GM18505 (cell line): Measurements from ENCODE around the gene TIPARP.

Source experiments
- ATAC-seq: cut with Tn5 transposase; IDR thresholded peaks from one replicate; pipeline ENCODE4 v1.9.1; 2021; ENCODE audit not compliant: unreplicated experiment
- POLR2A ChIP-seq: IDR thresholded peaks from 4 replicates; pipeline ENCODE4 v1.6.1; 2011; ENCODE audit warnings: borderline replicate concordance; ENCODE audit not compliant: insufficient read depth, insufficient read length; ENCODE audit errors: extremely low read depth

TIPARP gene

DNA sequence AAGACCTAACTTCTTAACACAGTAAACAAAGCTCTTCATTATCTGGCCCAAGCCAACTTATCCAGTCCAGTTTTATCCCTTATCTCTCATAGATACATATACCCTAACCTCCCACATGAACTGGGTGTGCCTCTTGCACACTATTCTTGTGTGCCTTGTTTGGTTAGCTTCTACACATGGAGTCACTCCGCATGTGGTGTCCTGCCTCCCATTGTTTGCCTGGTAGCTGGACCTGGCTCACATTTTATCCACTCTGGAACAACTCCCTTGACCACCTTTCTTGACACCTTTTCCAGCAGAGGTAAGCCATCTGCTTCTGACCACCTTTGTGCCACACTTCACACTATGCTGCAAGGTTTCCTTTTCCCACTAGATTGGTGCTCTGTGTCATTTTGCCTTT, 15.2 kb downstream of the TIPARP start:
- TF ChIP-seq POLR2A, result no peak
- ATAC-seq, result no peak

DNA sequence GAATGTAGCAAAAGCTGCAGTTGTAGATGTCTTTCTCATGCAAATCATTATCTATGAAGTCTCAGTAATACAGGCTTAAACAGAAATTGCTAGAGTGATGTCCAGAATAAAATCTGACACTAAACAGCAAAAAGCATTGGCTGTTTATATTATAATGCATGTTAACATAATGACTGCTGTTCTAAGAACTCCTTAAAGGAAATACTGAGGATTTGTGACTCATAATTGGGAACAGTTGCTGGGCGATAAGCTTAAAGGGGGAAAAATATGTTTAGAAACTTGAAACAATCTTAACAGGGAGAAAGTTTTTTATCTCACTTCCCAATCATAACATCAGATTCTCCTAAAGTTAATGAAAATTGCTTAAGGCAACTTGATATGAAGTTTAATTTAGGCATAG, 17.5 kb downstream of the TIPARP start:
- TF ChIP-seq POLR2A, result no peak
- ATAC-seq, result no peak

- no peak for ATAC-seq
- TF ChIP-seq POLR2A, result no peak
Measured at GRCh38 chr3:156693166-156693565, 18.8 kb downstream of the TIPARP start.

GRCh38 chr3:156694536-156694935, 20.1 kb downstream of the TIPARP start:
- no peak for ATAC-seq
- no peak for TF ChIP-seq POLR2A

- TF ChIP-seq POLR2A, result no peak
- no peak for ATAC-seq
Measured at GRCh38 chr3:156702367-156702766, 28.0 kb downstream of the TIPARP start.

DNA sequence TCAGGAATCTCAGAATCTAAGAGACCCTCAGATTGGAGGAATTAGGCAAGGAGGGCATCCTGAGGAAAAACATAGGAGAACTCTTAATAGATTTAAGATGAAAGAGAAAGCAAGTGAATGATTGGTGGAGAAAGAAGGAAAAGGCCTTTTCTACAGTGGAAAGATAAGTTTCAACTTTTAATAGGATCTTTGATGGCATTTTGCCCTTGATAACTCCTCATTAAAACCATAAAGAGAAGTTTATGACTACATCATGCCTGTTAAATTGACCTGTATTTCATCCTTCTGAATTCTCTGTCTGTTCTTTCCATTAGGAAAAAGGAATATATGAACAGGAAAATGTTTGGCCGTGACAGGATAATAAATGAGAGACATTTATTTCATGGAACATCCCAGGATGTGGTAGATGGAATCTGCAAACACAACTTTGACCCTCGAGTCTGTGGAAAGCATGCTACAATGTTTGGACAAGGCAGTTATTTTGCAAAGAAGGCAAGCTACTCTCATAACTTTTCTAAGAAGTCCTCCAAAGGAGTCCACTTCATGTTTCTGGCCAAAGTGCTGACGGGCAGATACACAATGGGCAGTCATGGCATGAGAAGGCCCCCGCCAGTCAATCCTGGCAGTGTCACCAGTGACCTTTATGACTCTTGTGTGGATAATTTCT, 30.1 kb downstream of the TIPARP start:
- no peak for ATAC-seq
- TF ChIP-seq POLR2A, result no peak

DNA sequence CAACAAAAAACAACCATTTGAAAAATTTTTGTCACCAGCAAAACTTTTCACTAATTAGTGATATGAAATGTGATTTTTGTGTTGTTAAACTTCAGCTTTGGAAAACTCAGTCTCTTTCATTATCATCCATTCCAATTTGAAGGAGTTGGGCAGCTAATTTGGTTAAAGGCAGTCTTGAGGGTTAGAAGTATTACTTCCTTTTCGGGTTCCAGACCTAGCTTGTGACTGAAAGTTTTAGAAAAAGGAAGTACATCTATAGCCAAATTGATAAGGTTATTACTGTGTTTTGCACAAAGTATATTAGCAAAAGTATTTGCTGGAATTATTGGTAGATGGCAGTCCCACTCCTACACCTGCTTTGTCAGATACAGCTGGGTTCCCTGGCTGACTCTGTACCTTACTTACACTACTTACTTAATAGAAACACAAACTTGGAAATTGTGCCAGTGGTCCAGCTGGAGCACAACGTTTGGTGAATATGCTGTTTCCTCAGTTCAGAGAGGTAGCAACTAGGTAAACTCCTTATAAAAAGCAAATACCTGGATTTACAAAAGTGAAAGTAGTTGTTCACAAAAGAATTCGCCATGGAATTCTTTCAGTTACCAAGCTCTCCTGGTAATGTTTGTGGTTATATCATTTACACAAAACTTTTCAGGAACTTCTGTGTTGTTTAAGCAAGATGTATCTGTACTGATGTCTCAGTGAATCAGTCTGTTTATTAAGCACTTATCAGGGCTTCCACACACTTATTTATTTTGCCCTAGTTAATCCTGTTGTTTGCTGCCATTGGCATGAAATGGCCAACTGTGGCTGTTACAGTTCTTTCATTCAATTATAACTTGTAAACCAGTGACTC, 31.6 kb downstream of the TIPARP start:
- no peak for TF ChIP-seq POLR2A
- peak; percentile 64 for ATAC-seq

DNA sequence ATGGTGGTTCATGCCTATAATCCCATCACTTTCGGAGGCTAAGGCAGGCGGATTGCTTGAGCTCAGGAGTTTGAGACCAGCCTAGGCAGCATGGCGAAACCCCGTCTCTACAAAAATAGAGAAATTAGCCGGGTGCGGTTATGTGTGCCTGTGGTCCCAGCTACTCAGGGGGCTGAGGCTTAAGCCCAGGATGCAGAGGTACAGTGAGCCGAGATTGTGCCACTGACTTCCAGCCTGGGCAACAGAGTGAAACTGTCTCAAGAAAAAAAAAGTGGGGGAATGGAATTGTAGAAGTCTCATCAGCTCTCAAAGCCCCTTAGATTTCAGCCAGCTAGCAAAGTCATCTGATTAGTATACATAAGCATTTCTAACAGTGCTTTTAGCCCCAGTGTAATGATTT, 33.2 kb downstream of the TIPARP start:
- TF ChIP-seq POLR2A, result no peak
- ATAC-seq, result no peak

DNA sequence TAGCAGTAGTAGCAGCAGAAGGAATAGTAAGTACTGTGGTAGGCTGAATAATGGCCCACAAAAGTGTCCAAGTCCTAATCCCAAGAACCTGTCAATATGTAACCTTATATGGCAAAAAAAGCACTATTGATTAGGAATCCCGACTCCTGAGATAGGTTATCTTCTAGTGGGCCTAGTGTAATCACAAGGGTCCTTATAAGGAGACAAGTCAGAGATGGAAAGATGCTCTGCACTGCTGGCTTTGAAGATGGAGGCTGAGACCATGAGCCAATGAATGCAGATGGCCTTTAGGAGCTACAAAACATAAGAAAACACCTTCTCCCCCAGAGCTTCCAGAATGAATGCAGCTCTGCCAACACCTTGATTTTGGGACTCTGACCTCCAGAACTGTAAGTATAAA, 36.0 kb downstream of the TIPARP start:
- ATAC-seq, result no peak
- TF ChIP-seq POLR2A, result no peak

GRCh38 chr3:156711113-156711512, 36.7 kb downstream of the TIPARP start:
- TF ChIP-seq POLR2A, result no peak
- ATAC-seq, result no peak

GRCh38 chr3:156711944-156712343, 37.6 kb downstream of the TIPARP start:
- ATAC-seq, result peak; percentile 88

DNA sequence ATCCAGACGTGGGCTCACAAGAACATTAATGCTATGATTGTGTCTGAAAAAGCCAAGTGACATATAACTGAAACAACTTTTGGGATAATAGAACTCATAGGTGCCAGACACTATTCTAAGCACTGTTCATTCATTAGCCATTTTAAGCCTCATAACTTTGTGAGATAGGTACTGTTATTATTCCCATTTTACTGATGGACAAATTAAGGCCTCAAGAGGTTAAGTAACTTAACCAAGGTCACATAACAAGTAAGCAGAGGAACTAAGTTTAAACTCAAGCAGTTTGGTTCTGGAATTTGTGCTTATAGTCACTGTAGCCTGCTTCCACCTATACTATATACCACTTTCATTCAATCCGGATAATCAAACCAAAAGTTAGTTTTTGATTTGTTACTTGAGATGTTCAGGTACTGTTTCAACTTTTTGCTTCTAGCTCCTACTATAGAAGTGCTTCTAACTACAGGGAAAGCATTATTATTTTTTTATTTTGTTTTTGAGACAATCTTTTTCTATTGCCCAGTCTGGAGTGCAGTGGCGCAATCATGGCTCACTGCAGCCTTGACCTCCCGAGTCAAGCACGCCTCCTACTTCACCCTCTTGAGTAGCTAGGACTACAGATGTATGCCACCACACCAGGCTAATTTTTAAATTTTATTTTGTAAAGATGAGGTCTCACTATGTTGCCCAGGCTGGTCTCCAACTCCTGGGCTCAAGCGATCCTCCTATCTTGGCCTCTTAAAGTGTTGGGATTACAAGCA, 41.9 kb downstream of the TIPARP start:
- ATAC-seq, result no peak
- TF ChIP-seq POLR2A, result no peak

GRCh38 chr3:156718622-156719306, 44.4 kb downstream of the TIPARP start:
- ATAC-seq, result no peak
- no peak for TF ChIP-seq POLR2A
